ENCODE measurements around the gene UBE2G2. TPM values are rescaled to one million over a fixed set of nuclear protein-coding genes. Genes with fewer than 3 reads are reported as not detected.

The UBE2G2 gene
- total and polyA plus RNA-seq, 11 donors = 44.3 to 84.4 (median 63.3) TPM

DNA sequence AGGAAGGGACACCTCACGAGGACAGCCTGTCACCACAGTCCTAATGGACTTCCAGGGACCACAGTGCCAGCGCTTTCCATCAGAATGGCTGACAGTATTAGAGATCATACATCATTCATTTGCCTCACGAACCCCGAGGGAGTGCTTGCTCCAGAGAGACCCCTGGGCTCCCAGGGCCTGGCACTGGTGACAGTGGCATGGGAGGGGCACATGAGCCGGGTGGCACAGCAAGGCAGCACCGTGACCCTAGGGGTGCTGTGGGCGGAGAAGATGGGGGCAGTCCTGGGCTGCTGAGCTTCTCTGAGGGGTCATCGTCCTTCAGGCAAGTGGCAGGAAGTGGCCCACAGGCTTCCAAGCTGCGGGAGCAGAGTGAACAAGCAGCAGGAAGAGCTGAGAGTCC, 73.9 kb downstream of the UBE2G2 start:
- H3K27ac ChIP-seq = no peak overlapping the region
- H3K4me3 ChIP-seq = no peak overlapping the region
- DNase-seq = no peak
- H3K27me3 ChIP-seq = peaks cover 9 to 51% (median 17%) of the 10 kb centered on the region in 9 donors
- no peak for ATAC-seq
- H3K9me3 ChIP-seq = no peaks in the 10 kb centered on the region
- TF ChIP-seq, protein P1, sequence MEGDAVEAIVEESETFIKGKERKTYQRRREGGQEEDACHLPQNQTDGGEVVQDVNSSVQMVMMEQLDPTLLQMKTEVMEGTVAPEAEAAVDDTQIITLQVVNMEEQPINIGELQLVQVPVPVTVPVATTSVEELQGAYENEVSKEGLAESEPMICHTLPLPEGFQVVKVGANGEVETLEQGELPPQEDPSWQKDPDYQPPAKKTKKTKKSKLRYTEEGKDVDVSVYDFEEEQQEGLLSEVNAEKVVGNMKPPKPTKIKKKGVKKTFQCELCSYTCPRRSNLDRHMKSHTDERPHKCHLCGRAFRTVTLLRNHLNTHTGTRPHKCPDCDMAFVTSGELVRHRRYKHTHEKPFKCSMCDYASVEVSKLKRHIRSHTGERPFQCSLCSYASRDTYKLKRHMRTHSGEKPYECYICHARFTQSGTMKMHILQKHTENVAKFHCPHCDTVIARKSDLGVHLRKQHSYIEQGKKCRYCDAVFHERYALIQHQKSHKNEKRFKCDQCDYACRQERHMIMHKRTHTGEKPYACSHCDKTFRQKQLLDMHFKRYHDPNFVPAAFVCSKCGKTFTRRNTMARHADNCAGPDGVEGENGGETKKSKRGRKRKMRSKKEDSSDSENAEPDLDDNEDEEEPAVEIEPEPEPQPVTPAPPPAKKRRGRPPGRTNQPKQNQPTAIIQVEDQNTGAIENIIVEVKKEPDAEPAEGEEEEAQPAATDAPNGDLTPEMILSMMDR (IDR thresholded peaks at IDR 0.05) = no peak
- no peak for TF ChIP-seq POLR2A (IDR thresholded peaks at IDR 0.05)
- intact Hi-C loops (cut with DNase I) = loop anchor here in 1 of 10 donors (10.0 kb wide), 1 partner anchor 63 kb away; the partner anchor contains the start of gene KRTAP12-2
- H3K4me1 ChIP-seq = peaks cover 0 to 11% (median 0%) of the 10 kb centered on the region in 12 donors
- H3K36me3 ChIP-seq = no peaks in the 10 kb centered on the region
- WGBS, 4 donors = 68 to 78% (median 72%) methylated on average over 5 to 9 of the region's 9 CpGs

DNA sequence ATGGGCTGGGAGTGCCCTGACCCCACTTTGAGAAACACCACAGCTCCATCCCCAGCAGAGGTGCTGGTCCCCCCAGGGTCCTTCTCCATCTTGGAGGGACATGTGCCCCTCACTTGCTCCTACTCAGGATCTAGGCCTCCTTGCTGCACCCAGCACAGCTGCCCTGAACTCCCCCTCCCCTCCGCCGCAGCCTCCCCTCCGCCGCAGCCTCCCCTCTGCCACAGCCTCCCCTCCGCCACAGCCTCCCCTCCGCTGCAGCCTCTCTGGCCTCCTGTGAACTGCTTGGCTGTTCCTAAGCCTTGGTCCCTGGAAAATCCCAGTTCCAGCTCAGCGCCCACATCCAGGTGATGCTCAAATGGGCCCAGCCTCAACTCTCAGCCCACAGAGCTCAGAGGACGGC, 74.3 kb downstream of the UBE2G2 start:
- Histone ChIP-seq H3K4me3 (no peak overlapping the region), H3K27ac (no peak overlapping the region), H3K27me3 (peaks cover 10 to 56% (median 19%) of the 10 kb centered on the region in 9 donors), H3K4me1 (peaks cover 0 to 11% (median 0%) of the 10 kb centered on the region in 12 donors), H3K9me3 (no peaks in the 10 kb centered on the region), H3K36me3 (no peaks in the 10 kb centered on the region)
- DNase-seq = no peak
- no peak for ATAC-seq
- WGBS, 4 donors = 94 to 97% (median 95%) methylated on average over 7 to 8 of the region's 8 CpGs
- intact Hi-C loops (cut with DNase I) = loop anchor here in 1 of 10 donors (10.0 kb wide), 1 partner anchor 63 kb away; the partner anchor contains the start of gene KRTAP12-2
- TF ChIP-seq, protein P1 (IDR thresholded peaks at IDR 0.05) = no peak
- TF ChIP-seq POLR2A (IDR thresholded peaks at IDR 0.05) = no peak

DNA sequence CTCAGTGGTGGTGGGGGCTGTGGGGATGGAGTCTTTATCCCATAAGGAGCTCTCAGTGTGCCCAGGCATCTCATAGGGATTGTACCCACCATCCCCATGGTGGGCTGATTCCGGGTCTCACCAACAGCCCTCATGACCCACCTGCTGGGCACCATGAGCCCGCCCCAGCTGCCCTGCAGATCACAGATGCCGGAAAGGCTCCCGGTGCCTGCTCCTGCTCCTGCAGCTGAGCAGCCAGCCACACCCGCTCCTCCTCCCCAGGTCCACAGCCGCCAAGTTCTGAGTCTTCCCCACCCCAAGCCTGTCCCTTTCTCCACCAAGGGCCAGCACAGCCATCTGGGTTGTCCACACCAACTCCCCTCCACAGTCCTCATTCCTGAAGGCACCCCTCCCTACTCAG, 74.8 kb downstream of the UBE2G2 start:
- H3K4me1 ChIP-seq = peaks cover 0 to 11% (median 0%) of the 10 kb centered on the region in 12 donors
- TF ChIP-seq POLR2A (IDR thresholded peaks at IDR 0.05) = no peak
- TF ChIP-seq, protein P1 (IDR thresholded peaks at IDR 0.05) = no peak
- intact Hi-C loops (cut with DNase I) = loop anchor here in 1 of 10 donors (10.0 kb wide), 1 partner anchor 62 kb away; the partner anchor contains the start of gene KRTAP12-2
- ATAC-seq (no peak), DNase-seq (no peak)
- 67 to 81% (median 71%) methylated on average over 4 to 6 of the region's 6 CpGs for WGBS, 4 donors
- peaks cover 10 to 57% (median 22%) of the 10 kb centered on the region in 9 donors for H3K27me3 ChIP-seq
- H3K36me3 ChIP-seq = no peaks in the 10 kb centered on the region
- H3K9me3 ChIP-seq = no peaks in the 10 kb centered on the region
- H3K27ac ChIP-seq = no peak overlapping the region
- no peak overlapping the region for H3K4me3 ChIP-seq

DNA sequence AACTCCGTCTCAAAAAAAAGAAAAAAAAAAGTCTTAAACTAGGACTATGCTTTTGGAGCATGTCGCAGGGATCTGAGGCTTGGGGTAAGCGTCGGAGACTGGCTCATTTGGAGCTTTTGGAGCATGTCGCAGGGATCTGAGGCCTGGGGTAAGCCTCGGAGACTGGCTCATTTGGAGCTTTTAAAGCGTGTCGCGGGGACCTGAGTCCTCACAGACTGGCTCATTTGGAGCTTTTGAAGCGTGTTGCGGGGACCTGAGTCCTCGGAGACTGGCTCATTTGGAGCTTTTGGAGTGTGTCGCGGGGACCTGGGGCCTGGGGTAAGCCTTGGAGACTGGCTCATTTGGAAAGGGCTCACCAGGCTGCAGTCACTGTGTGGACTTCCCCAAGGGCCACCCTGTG, 76.7 kb downstream of the UBE2G2 start:
- TF ChIP-seq POLR2A (IDR thresholded peaks at IDR 0.05) = no peak
- TF ChIP-seq, protein P1 (IDR thresholded peaks at IDR 0.05) = no peak
- no peak for DNase-seq
- WGBS, 4 donors = 93 to 94% (median 93%) methylated on average over 14 of the region's 14 CpGs

More for the DNA sequence above, 76.7 kb downstream of the UBE2G2 start:
- H3K36me3 ChIP-seq = no peaks in the 10 kb centered on the region
- no peak overlapping the region for H3K27ac ChIP-seq
- H3K27me3 ChIP-seq = peaks cover 10 to 63% (median 23%) of the 10 kb centered on the region in 9 donors
- no peak for ATAC-seq
- peaks cover 0 to 11% (median 0%) of the 10 kb centered on the region in 12 donors for H3K4me1 ChIP-seq
- intact Hi-C loops (cut with DNase I) = loop anchor here in 1 of 10 donors (10.0 kb wide), 1 partner anchor 60 kb away; the partner anchor contains the start of gene KRTAP12-2
- H3K4me3 ChIP-seq = no peak overlapping the region
- no peaks in the 10 kb centered on the region for H3K9me3 ChIP-seq

All from heart left ventricle (tissue), 16 donors.